HG03378 (cell line): ENCODE results near the gene UBE2J1.
"Not testable (repeated sequence)": the region's sequence is repeated elsewhere in the genome, so short reads cannot be mapped to it uniquely, and the experiment has no call there.

Source experiments
- ATAC-seq: cut with Tn5 transposase; IDR thresholded peaks from one replicate; pipeline ENCODE4 v1.9.1; 2021; ENCODE audit warnings: mild to moderate bottlenecking, moderate library complexity; ENCODE audit not compliant: unreplicated experiment

UBE2J1 gene

DNA sequence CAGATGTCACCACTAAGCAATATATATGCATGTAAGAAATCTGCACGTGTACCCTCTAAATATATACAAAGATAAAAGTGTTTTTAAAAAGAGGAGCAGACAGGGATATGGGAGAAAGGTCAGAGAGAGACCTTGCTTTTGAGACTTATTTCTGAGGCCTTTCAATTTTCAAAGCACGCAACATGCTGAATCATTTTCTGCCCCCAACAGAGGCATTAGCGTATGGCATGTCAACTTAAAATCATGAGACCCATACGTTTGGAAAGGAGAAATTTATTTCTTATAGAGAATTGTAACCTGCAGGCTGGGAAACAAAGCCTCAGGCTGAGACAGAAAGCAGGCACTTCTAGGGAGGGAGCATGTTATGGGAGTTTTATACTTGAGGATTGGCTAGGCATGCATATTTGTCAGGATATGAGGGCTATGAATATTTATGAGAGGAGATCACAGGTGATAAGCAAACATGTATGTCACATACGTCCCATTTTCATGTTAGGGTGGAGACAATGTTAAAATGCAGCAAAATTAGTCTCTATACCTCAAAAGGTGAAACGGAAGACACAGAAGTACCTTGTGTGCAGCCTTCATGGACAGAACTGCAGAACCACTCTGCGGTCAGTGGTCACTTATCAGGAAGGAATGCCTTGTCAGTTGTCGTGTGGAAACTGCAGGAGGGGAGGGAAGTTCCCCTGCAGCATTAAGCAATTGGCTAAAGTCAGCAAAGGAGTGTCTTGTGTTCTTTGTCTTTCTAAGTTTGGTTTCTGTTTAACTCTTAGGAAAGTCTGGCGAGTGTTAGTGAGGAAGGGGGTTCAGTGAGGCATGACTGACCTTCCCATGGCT lies 31.2 kb downstream of the UBE2J1 start:
- no peak for ATAC-seq

DNA sequence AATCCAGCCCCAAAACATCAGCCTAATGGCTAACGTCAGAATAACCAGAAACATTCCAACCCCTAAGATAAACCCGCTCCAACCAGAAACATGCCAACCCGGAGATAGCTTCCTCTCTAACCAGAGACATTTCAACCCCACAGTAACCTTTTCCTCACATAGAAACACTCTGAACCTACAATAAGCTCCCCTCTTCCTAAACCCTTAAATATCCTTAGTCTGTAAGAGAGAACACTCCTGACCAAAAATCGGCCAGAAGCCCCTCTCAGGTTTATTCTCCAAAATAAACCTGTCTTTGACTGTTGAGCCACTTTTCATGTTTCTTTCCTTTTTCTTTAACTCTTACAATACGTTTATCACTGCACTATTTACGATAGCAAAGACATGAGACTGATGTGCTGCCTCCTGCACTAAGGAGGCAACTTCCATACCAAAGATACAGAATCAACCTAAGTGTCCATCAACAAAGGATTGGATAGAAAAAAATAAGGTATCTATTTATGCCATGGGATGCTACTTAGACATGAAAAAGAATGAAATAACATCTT lies 32.4 kb downstream of the UBE2J1 start:
- ATAC-seq: no peak

DNA sequence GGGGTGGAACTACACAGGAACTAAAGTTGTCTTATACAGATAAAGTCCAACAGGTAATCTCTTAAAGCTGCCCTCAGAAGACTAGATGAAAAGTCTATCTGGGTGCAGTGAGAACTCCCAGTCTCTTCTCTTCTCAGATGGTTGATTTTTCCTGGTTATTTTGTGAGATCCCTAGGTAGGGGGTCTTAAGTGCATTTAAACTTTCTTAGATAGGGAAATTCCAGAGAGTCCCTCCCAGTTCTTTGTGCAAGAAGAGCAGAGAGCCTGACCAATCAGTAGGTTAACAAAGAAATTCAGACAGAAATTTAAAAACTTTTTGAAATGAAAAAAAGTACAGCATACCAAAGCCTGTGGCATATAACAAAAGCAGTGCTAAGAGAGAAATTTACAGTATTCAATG lies 35.5 kb downstream of the UBE2J1 start:
- ATAC-seq: no peak

DNA sequence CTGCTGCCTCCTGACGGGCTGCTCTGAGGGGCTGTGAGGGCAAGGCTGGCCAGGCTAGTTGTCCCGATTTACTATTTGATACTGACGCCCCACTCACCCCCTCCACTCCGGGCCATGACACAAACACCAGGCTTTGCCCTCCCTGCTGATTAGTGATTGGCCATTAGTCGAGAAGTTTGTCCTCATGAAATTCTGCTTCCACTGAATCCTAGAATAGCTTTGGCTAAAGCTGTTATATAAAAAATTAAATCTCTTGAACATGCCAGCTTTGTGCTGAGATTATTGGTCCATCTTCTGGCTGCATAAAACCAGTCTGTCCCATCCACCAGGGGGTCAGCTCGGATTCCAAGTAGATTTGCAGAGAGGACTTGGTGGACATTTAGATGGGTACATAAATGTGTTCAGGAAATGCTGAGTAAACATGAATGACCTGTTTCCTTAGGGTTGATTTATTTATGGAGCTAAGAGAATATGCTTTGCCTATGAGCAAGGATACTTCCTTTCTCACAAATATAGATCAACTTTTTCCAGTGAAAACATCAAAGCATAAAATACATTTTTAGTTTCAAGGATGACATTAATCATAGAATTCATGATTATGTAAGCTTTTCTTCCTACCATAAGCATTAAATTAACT lies 37.2 kb downstream of the UBE2J1 start, which contains the start of gene GABRR2:
Gene GABRR2, minus strand, starts transcription at position 51 of the 637 bp plus-strand sequence. CDS start 134 bp downstream, outside the sequence.
- ATAC-seq: no peak

DNA sequence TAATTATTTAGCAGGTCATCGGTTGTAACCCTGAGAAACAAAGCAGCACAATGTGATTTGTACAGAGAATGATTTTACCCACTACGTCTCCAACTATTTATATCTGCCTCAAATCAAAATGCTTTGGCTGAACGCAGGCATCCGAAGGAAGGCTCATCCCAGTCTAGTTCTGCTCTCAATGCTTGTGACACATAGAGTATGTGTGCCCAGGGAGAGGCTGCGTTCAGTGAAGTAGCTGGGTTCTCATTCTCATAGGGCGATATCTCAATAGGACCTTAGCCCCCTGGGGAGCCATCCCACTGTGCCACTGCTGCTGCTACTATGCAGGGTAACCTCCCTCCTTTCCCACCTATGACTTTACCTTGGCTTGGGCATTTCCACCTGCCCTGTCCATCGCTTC lies 37.8 kb downstream of the UBE2J1 start:
- no peak for ATAC-seq

DNA sequence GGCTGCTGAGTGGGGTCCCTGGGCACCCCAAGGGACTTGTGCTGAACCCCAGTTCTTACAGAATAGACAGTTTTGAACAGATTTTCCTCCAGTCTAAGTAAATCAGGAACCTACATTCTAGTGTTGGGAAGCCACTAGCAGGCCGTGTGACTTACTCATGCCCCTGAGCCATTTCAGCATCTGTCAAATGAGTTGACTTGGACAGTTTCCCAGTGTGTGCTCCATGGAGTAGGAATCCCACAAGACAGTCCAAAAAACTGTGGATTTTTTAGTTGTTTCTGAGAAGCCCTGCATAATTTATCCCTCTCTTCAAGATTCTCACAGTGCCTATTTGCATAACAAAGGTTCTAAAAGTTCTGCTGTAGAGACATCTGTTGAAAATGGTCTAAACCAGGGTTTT lies 39.5 kb downstream of the UBE2J1 start:
- no peak for ATAC-seq

DNA sequence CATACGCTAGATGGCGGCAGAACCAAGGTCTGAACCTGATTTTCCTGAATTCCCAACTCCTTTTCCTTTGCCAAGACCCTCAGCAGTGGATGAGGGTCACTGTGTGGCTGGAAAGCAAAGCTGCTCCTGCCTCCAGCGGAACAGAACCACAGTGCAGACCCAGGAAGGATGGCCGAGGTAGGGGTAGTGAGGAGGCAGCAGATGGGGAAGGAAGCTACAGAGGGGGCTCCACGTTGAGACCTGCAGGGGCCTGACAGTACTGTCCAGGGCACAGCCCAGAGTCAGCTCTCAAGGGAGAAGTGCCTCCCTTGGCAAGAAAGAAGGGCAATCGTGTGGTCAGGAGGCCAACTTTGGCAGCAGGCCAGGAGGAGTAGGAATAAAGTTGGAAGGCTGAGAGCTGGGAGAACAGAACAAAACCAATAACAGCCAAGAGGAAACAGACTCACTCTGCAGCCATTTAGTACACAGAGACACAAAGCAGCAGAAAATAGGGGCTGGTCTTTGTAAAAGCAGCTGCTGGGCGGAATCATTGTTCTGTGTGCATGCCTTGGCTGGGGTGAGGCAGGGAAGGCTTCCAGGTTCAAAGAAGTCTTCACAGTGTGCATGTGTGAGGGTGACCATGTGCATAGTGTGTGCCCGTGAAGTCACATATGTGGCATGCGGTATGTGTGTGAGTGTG lies 40.5 kb downstream of the UBE2J1 start:
- ATAC-seq: no peak

DNA sequence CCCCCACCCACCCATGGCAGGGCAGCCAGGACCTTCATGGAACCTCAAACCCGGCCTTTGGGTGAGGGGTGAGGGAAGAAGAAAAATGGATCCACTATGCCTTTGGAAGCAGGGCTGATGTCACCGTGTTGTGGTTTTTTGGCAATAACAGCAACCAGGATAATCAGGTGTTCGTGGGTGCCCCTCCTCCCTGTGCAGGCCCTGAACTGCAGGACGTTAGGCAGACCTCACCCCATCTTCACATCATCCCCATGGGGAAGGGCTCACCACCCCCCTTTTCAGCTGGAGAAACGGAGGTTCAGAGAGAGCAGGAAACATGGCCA lies 41.0 kb downstream of the UBE2J1 start:
- ATAC-seq: no peak

DNA sequence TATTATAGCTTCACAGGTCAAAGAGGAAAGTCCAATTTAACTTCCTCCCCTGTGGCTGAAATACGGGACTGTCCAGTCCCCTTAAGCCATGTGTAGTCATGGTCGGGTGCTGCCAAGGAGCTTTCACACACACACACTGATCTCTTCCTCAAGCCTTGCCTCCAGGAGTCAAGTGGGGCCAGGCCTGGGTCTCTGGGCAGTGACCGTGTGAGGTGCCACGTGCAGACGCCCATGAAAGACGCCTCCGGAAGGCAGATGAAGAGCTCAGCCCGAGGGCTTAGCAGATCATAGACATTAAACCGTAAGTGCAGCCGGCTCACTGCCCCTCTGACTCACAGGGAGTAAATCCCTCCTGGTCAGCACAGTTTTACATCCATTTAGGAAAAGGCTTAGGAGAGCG lies 41.6 kb downstream of the UBE2J1 start:
- ATAC-seq: no peak

DNA sequence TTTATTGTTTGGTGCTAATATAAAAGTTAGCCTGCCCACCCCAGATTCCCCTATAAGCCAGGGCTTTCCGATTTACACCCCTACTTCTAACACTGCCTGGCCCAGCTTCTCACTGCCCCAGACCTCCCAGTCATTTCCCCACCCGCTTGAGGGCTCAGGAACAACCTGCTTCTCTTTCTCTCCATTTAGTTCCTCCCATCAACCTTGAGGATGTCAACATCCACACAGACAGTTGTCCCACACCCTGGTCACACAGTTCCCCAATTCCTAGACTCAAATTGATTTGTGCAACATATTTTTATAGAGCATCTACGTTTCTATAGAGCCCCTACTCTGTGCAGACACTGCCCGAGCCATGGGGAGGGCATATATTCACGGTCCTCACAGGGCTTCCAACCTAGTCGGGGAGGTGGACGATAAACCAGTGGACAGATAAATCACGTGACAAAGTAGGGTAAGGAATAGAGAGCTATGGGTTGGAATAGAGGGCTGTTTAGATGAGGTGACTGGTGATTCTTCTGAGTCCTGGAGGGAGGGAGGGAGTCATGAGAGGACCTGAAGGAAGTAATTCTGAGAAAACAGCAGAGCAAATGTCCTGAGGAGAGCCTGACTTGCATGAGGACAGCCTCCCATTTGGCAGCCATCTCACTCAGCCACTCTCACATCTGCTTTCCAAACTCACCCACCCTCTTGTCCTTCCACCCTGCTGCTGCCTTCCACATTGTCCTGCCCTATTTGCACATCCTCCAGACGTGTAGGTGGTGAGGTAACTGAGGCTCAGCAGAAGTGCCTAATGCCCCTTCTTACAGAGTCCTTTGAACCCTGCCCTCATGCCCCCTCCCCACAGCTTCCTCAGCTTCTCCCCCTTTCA lies 43.8 kb downstream of the UBE2J1 start:
- no peak for ATAC-seq

DNA sequence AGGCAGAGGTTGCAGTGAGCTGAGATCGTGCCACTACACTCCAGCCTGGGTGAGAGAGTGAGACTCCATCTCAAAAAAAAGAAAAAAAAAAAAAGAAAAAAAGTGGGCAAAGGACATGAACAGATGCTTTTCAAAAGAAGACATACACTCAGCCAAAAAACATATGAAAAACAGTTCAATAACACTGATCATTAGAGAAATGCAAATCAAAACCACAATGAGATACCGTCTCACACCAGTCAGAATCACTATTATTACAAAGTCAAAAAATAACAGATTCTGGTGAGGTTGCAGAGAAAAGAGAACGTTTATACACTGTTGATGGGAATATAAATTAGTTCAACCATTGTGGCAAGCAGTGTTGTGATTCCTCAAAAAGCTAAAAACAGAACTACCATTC lies 48.0 kb downstream of the UBE2J1 start:
- ATAC-seq: not testable (repeated sequence)

DNA sequence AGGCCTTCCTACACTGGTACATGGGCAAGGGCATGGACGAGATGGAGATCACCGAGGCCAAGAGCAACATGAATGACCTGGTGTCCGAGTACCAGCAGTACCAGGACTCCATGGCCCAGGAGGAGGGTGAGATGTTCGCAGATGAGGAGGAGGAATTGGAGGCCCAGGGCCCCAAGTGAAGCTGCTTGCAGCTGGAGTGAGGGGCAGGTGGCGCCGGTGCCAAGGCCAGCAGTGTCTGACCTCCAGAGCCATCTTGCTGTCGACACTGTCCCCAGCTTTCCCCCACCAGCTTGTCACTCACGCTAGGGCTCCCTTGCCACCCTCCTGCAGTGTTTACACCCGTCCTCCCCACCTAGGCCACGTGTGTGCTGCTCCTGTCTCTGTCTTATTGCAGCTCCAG lies 49.6 kb downstream of the UBE2J1 start:
- ATAC-seq: no peak

DNA sequence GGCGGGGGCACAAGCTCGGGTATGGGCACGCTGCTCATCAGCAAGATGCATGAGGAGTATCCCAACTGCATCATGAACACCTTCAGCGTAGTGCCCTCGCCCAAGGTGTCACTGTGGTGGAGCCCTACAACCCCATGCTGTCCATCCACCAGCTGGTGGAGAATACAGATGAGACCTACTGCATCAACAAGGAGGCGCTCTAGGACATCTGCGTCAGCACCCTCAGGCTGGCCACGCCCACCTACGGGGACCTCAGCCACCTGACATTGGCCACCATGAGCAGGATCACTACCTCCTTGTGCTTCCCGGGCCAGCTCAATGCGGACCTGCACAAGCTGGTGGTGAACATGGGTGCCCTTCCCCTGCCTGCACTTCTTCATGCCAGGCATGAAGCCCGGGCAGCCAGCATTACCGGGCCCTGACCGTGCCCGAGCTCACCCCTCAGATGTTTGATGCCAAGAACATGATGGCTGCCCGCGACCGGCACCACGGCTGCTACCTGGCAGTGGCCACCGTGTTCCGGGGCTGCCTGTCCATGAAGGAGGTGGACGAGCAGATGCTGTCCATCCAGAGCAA lies 50.2 kb downstream of the UBE2J1 start:
- ATAC-seq: no peak

DNA sequence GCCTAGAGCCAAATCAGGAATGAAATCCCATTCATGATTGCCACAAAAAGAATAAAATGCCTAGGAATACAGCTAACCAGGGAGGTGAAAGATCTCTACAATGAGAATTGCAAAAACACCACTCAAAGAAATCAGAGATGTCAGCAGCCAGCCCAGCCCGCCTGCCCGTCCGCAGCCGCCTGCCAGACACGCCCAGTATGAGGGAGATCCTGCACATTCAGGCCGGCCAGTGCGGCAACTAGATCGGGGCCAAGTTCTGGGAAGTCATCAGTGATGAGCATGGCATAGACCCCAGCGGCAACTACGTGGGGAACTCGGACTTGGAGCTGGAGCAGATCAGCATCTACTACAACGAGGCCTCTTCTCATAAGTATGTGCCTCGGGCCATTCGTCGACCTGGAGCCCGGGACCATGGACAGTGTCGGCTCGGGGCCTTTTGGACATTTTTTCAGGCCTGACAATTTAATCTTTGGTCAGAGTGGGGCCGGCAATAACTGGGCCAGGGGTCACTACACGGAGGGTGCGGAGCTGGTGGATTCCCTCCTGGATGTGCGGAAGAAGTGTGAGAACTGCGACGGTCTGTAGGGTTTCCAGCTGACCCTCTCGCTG lies 50.8 kb downstream of the UBE2J1 start:
- ATAC-seq: no peak

DNA sequence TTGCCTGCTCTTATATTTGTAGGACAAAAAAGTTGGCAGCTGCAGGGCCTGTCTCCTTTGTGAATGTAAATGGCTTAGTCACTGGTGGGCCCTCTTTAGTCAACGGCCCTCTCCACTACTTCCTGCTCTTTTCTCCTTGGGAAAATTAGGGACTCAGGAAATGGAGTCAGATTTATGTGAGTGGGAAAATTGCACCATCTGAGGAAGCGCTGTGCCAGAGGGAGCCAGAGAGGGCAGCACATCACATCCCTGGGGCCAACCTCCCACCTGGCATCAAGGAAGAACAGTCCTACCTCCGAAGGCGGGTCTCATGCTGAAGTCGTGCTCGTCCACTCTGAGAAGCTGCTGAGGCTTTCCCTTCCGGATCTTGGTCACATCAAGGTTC lies 53.1 kb downstream of the UBE2J1 start:
- ATAC-seq: no peak

DNA sequence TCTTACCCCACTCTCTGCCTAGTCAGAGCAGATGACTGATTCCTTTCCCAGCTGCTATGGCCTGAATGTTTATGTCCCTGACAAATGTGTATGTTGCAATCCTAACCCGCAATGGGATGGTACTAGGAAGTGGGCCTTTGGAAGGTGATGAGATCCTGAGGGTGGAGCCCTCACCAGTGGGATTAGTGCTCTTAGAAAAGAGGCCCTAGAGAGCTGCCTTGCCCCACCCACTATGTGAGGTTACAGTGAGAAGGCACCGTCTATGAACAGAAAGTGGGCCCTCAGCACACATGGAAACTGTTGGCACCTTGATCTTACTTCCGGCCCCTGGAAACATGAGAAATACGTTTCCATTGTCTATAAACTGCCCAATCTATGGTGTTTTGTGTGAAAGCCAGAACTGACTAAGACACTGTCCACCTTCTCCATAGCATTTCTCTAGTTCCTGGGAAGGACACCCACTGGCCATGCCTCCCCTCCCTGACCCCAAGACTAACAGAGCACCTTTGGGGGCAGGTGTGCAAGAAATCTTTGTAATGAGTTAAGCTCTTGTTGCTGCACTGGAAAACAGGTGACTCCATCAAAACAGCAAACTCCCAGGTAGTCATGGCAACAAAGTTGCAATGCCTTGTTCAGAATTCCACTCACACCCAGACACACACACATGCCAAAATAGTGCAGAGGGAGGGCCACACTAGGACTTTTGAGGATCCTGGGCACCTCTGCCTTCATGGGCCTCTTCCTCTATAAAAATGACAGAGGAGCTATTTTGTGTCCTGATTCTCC lies 53.6 kb downstream of the UBE2J1 start:
- ATAC-seq: no peak

DNA sequence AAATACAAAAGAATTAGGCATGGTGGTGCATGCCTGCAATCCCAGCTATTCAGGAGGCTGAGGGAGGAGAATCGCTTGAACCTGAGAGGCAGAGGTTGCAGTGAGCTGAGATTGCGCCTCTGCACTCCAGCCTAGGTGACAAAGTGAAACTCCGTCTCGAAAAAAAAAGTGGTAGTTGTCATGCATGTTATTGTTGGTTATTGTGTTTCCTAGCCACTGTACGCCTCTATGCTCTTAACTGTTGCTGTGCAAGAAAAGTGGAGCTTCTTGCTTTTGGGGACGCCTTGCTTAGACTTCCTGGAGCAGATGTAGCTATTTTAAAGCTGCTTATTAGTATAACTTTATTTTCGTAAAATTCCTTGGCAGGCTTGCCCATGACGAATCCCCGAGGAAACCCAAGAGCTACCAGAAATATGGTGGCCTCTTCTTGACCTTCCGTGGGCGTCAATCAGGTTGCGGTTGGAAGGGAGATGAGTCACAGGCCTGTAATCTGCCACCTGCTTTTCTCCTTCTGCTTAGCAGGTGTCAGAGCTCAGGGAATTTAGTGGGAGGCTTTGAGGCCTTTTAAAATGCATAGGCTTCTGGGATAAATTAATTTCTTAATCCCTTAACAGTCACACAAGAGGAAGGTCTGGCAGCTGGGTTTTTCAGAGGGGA lies 54.7 kb downstream of the UBE2J1 start:
- ATAC-seq: peak; percentile 91

DNA sequence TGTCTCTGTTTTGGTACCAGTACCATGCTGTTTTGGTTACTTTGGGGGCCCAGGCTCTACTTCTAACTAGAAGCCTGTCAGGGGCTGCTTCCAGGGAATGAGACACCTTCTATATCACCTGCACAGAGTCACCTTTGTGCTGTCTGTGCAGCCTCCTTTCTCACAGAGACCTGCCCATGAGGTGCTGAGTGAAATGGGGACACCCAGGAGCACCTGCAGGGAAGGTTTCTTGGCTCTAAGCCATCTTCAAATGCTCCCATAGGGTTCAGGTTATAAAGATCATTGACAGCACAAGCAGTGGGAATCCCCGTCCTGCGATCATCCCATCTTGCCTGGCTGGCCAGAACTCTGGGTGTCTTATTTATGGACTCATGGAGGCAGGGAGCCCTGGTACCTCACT lies 56.5 kb downstream of the UBE2J1 start:
- ATAC-seq: no peak

DNA sequence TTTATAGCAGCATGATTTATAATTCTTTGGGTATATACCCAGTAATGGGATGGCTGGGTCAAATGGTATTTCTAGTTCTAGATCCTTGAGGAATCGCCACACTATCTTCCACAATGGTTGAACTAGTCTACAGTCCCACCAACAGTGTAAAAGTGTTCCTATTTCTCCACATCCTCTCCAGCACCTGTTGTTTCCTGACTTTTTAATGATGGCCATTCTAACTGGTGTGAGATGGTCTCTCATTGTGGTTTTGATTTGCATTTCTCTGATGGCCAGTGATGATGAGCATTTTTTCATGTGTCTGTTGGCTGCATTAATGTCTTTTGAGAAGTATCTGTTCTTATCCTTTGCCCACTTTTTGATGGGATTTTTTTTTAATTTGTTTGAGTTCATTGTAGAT lies 57.4 kb downstream of the UBE2J1 start:
- ATAC-seq: not testable (repeated sequence)
